Panc1 (cell line): ENCODE results near the gene AKT3. TPM values are rescaled to one million over a fixed set of nuclear protein-coding genes. Genes with fewer than 3 reads are reported as not detected.

Experiments used
- ATAC-seq: fragments of 200-7000 bp; cut with Tn5 transposase; 2 replicates; pipeline ENCODE4 v1.9.1; 2020; ENCODE audit warnings: mild to moderate bottlenecking, moderate library complexity
- BruUV-seq: library from RNA; stranded (reverse); fragments of 400-500 nt; replicated peaks from 2 replicates; lab custom pipeline; 2021; lab: Mats Ljungman, UMichigan
- CTCF ChIA-PET: fragments of 300-600 bp; sonication (Branson Sonifier 250); formaldehyde crosslinking; loops from one replicate; lab custom pipeline; 2022; ENCODE audit warnings: antibody characterized with exemption; lab: Charles Lee
- POLR2A ChIA-PET: fragments of 300-600 bp; sonication (Branson Sonifier 250); formaldehyde crosslinking; loops from one replicate; lab custom pipeline; 2022; ENCODE audit warnings: antibody characterized with exemption; lab: Charles Lee
- DNase-seq: peaks from one replicate; pipeline ENCODE4 v3.0.0-alpha.2; 2010; ENCODE audit warnings: low read depth, low spot score
- H3K27ac ChIP-seq: 2 replicates; pipeline ENCODE4 v1.5.1; 2011; ENCODE audit warnings: mild to moderate bottlenecking, low read length, inconsistent platforms
- H3K27me3 ChIP-seq: fragments of 200-500 bp; sonication (Bioruptor generic); 2 replicates; pipeline ENCODE4 v1.6.0; 2014; ENCODE audit warnings: low read length, inconsistent platforms; ENCODE audit not compliant: control insufficient read depth, insufficient read depth
- H3K36me3 ChIP-seq: fragments of 200-500 bp; sonication (Bioruptor generic); 2 replicates; pipeline ENCODE4 v1.5.1; 2014; ENCODE audit warnings: inconsistent platforms, mild to moderate bottlenecking, low read length, moderate library complexity; ENCODE audit not compliant: control insufficient read depth, insufficient read depth
- H3K4me1 ChIP-seq: 2 replicates; pipeline ENCODE4 v1.5.1; 2011; ENCODE audit warnings: inconsistent platforms, mild to moderate bottlenecking, low read length, moderate library complexity; ENCODE audit not compliant: control insufficient read depth, insufficient read depth
- H3K4me3 ChIP-seq, 2 experiments: 2 replicates each; pipeline ENCODE4 v1.5.1; 2011 to 2012; ENCODE audit warnings: low read depth in 2 of 2, low read length in 2 of 2, mild to moderate bottlenecking in 2 of 2, inconsistent platforms in 1 of 2, moderate library complexity in 1 of 2
- H3K9me3 ChIP-seq: fragments of 200-500 bp; sonication (Bioruptor generic); 2 replicates; pipeline ENCODE4 v1.5.1; 2014; ENCODE audit warnings: low read depth, mild to moderate bottlenecking, inconsistent platforms, low read length, moderate library complexity; ENCODE audit not compliant: control insufficient read depth, insufficient read depth
- CTCF ChIP-seq: fragments of 450-650 bp; IDR thresholded peaks from 2 replicates; pipeline ENCODE4 v1.5.1; 2017; ENCODE audit warnings: mild to moderate bottlenecking
- POLR2AphosphoS5 ChIP-seq: IDR thresholded peaks from 2 replicates; pipeline ENCODE4 v1.6.1; 2012; ENCODE audit warnings: mild to moderate bottlenecking, low read depth, low read length, moderate library complexity
- REST ChIP-seq, 2 experiments: IDR thresholded peaks; 2 replicates each; pipeline ENCODE4 v1.6.1; 2011 to 2012; ENCODE audit warnings: low read depth in 2 of 2, control low read depth in 1 of 2, low read length in 1 of 2, mild to moderate bottlenecking in 1 of 2, moderate library complexity in 1 of 2; ENCODE audit not compliant: insufficient read depth in 1 of 2
- SIN3A ChIP-seq: IDR thresholded peaks from 2 replicates; pipeline ENCODE4 v1.6.1; 2012; ENCODE audit warnings: low read depth, mild to moderate bottlenecking, low read length, moderate library complexity, borderline replicate concordance; ENCODE audit not compliant: insufficient read depth
- TCF7L2 ChIP-seq: IDR thresholded peaks from 2 replicates; pipeline ENCODE4 v1.6.1; 2011; ENCODE audit warnings: mild to moderate bottlenecking, low read depth, low read length, inconsistent platforms
- in situ Hi-C: cut with HindIII; loops from 2 replicates; pipeline ENCODE4 v1.10.0; 2016; ENCODE audit warnings: low sequenced_read_pairs, low pct_unique_long_range_greater_than_20kb
- intact Hi-C: fragments of 100-400 bp; cut with micrococcal nuclease; formaldehyde crosslinking; loops from one replicate; pipeline ENCODE4 v1.10.0; 2022; ENCODE audit not compliant: unreplicated experiment
- total RNA-seq: library from RNA; stranded (reverse); gene quantifications from one replicate; pipeline ENCODE4 v1.2.1, GENCODE V29; 2021; ENCODE audit not compliant: unreplicated experiment

The AKT3 gene
- total RNA-seq, 1 experiment from 2014 or later: 11.0 TPM

- Histone ChIP-seq H3K4me3 (no peak overlapping the region), H3K9me3 (no peaks in the 10 kb centered on the region), H3K27ac (no peak overlapping the region), H3K4me1 (no peaks in the 10 kb centered on the region), H3K27me3 (no peaks in the 10 kb centered on the region), H3K36me3 (no peaks in the 10 kb centered on the region)
- TF ChIP-seq POLR2AphosphoS5: no peak
- no peak for TF ChIP-seq SIN3A
- no peak for TF ChIP-seq TCF7L2
- BruUV-seq: no TSS peak
- ChIA-PET POLR2A (no interaction called here), CTCF (no interaction called here)
- ATAC-seq (no peak), DNase-seq (no peak)
- intact Hi-C loops (no loop called here), in situ Hi-C loops (no loop called here)
These were observed 221.6 kb downstream of the AKT3 start for GRCh38 chr1:243628476-243628907.

- BruUV-seq: no TSS peak
- ATAC-seq (no peak), DNase-seq (no peak)
- POLR2A ChIA-PET: no interaction called here
- Histone ChIP-seq H3K27ac (no peak overlapping the region), H3K9me3 (no peaks in the 10 kb centered on the region), H3K27me3 (no peaks in the 10 kb centered on the region), H3K4me3 (no peak overlapping the region), H3K36me3 (no peaks in the 10 kb centered on the region), H3K4me1 (no peaks in the 10 kb centered on the region)
- no peak for TF ChIP-seq POLR2AphosphoS5
- TF ChIP-seq SIN3A: no peak
- no peak for TF ChIP-seq REST (IDR thresholded peaks at IDR 0.05; ENCODE audit: insufficient read depth in 1 of 2, low read depth in 2 of 2, low read length in 1 of 2)
- TF ChIP-seq CTCF: no peak
- no peak for TF ChIP-seq TCF7L2
- in situ Hi-C loops (no loop called here), intact Hi-C loops (no loop called here)
- CTCF ChIA-PET: no interaction called here
These were observed 226.2 kb downstream of the AKT3 start for GRCh38 chr1:243623841-243624240.

- in situ Hi-C loops (no loop called here), intact Hi-C loops (no loop called here)
- Histone ChIP-seq H3K27me3 (no peaks in the 10 kb centered on the region), H3K27ac (no peak overlapping the region), H3K4me1 (no peaks in the 10 kb centered on the region), H3K9me3 (no peaks in the 10 kb centered on the region), H3K36me3 (no peaks in the 10 kb centered on the region), H3K4me3 (no peak overlapping the region)
- DNase-seq (no peak), ATAC-seq (no peak)
- CTCF ChIA-PET: no interaction called here
- POLR2A ChIA-PET: no interaction called here
- no peak for TF ChIP-seq TCF7L2
- BruUV-seq: no TSS peak
These were observed 228.1 kb downstream of the AKT3 start for GRCh38 chr1:243621973-243622372.
